CD4-positive, alpha-beta T cell (primary cell): ENCODE results near the gene NR2F1. TPM values are rescaled to one million over a fixed set of nuclear protein-coding genes. Genes with fewer than 3 reads are reported as not detected.

Source experiments
- ATAC-seq: fragments of 200-7000 bp; cut with Tn5 transposase; one replicate; pipeline ENCODE4 v1.10.0; 2022; ENCODE audit warnings: mild to moderate bottlenecking; ENCODE audit not compliant: poor library complexity
- CTCF ChIA-PET: fragments of 350-600 bp; sonication (Branson Sonifier 250); formaldehyde crosslinking; loops from one replicate; lab custom pipeline; 2021; ENCODE audit warnings: antibody characterized with exemption, inconsistent platforms; lab: Charles Lee
- POLR2A ChIA-PET: fragments of 350-600 bp; sonication (Branson Sonifier 250); formaldehyde crosslinking; loops from one replicate; lab custom pipeline; 2021; ENCODE audit warnings: antibody characterized with exemption, inconsistent platforms; lab: Charles Lee
- DNase-seq, 14 experiments: peaks; one replicate each; pipeline ENCODE4 v3.0.0-alpha.2; 2013 to 2020; ENCODE audit warnings: mixed read lengths in 2 of 14
- H3K27ac ChIP-seq, 2 donors: one replicate each; pipeline versions ENCODE4 v1.5.1 to v1.7.0; 2013; ENCODE audit warnings: low read length in 2 of 2, low read depth in 1 of 2, mild to moderate bottlenecking in 1 of 2
- H3K27me3 ChIP-seq, 2 experiments: 1 replicate in 1 of 2; 2 replicates in 1 of 2; pipeline versions ENCODE4 v1.6.1 to v1.7.0; 2013; ENCODE audit warnings: low read length in 2 of 2, control low read depth in 1 of 2, mild to moderate bottlenecking in 1 of 2, moderate library complexity in 1 of 2; ENCODE audit not compliant: insufficient read depth in 2 of 2, control insufficient read depth in 1 of 2
- H3K36me3 ChIP-seq: one replicate; pipeline ENCODE4 v1.6.1; 2013; ENCODE audit warnings: low read length, control low read depth; ENCODE audit not compliant: insufficient read depth
- H3K4me1 ChIP-seq: one replicate; pipeline ENCODE4 v1.6.1; 2013; ENCODE audit warnings: low read length, control low read depth; ENCODE audit not compliant: insufficient read depth
- H3K4me3 ChIP-seq: one replicate; pipeline ENCODE4 v1.5.1; 2013; ENCODE audit warnings: mild to moderate bottlenecking, low read length, moderate library complexity
- H3K9me3 ChIP-seq, 2 experiments: 1 replicate in 1 of 2; 2 replicates in 1 of 2; pipeline versions ENCODE4 v1.6.1 to v1.7.0; 2013; ENCODE audit warnings: low read length in 2 of 2, mild to moderate bottlenecking in 2 of 2, control low read depth in 1 of 2, moderate library complexity in 1 of 2; ENCODE audit not compliant: control insufficient read depth in 1 of 2, insufficient read depth in 1 of 2
- H3K27ac Mint-ChIP-seq: one replicate; pipeline ENCODE4 v1.8.0; 2020; ENCODE audit warnings: mixed read lengths
- H3K27me3 Mint-ChIP-seq: one replicate; pipeline ENCODE4 v1.8.0; 2021; ENCODE audit warnings: mixed read lengths
- H3K36me3 Mint-ChIP-seq: one replicate; pipeline ENCODE4 v1.8.0; 2021; ENCODE audit warnings: low read depth, mixed read lengths
- H3K4me1 Mint-ChIP-seq: one replicate; pipeline ENCODE4 v1.8.0; 2021; ENCODE audit warnings: low read depth, mixed read lengths
- H3K4me3 Mint-ChIP-seq: one replicate; pipeline ENCODE4 v1.8.0; 2020; ENCODE audit warnings: mild to moderate bottlenecking, mixed read lengths
- H3K9me3 Mint-ChIP-seq: one replicate; pipeline ENCODE4 v1.8.0; 2020; ENCODE audit warnings: mixed read lengths
- CTCF ChIP-seq: fragments of 200-600 bp; IDR thresholded peaks from one replicate; pipeline ENCODE4 v1.8.0; 2022; ENCODE audit warnings: antibody characterized with exemption, mild to moderate bottlenecking
- intact Hi-C, 2 experiments: fragments of 100-400 bp; cut with DNase I in 1 of 2; cut with micrococcal nuclease in 1 of 2; formaldehyde crosslinking; loops; one replicate each; pipeline versions ENCODE4 v1.15.1 to v1.9.0; 2023 to 2025; cut with DNase I, micrococcal nuclease
- total RNA-seq, 174 experiments: library from RNA in 2 of 174; stranded (reverse) in 2 of 174; gene quantifications; one replicate each; pipeline ENCODE4 v1.2.3 and lab custom pipeline; 2021 to 2026

NR2F1 gene
- total RNA-seq, 2 experiments from 2014 or later = not detected

- no peaks in the 10 kb centered on the region for H3K36me3 Mint-ChIP-seq
- peak; percentile 48 for TF ChIP-seq CTCF
- no peaks in the 10 kb centered on the region for H3K36me3 ChIP-seq
- H3K27ac Mint-ChIP-seq = no peak overlapping the region
- H3K27ac ChIP-seq = no peak overlapping the region
- ATAC-seq (peak; percentile 76), DNase-seq (peak in 4 of 14 experiments; percentile 32 to 71 (median 62))
- POLR2A ChIA-PET = interaction anchor here (0.6 to 1.0 kb wide), 2 partner anchors 11 to 13 kb away, joined by 3 to 5 read pairs; no protein-coding TSS in a partner anchor
- H3K4me1 Mint-ChIP-seq = peaks cover 26% of the 10 kb centered on the region
- CTCF ChIA-PET = interaction anchor here (1.1 to 1.5 kb wide), 3 partner anchors 12 to 194 kb away, joined by 3 to 11 read pairs (median 4); no protein-coding TSS in a partner anchor
- no peaks in the 10 kb centered on the region for H3K9me3 Mint-ChIP-seq
- H3K9me3 ChIP-seq = peaks cover 14 to 18% of the 10 kb centered on the region in 2 experiments
- H3K27me3 Mint-ChIP-seq = peaks cover 83% of the 10 kb centered on the region
- H3K4me3 Mint-ChIP-seq = no peak overlapping the region
- intact Hi-C loops = loop anchor here in 1 of 2 experiments (2.0 kb wide), 1 partner anchor 193 kb away; no protein-coding TSS in a partner anchor
- no peak overlapping the region for H3K4me3 ChIP-seq
- H3K4me1 ChIP-seq = peaks cover 18% of the 10 kb centered on the region
- H3K27me3 ChIP-seq = peaks cover 68 to 99% of the 10 kb centered on the region in 2 experiments
Observed at GRCh38 chr5:93607367-93608258, 24.6 kb downstream of the NR2F1 start.

- peaks cover 95% of the 10 kb centered on the region for H3K27me3 Mint-ChIP-seq
- H3K4me3 ChIP-seq = no peak overlapping the region
- no peaks in the 10 kb centered on the region for H3K36me3 Mint-ChIP-seq
- H3K9me3 Mint-ChIP-seq = no peaks in the 10 kb centered on the region
- CTCF ChIA-PET = no interaction called here
- peaks cover 26% of the 10 kb centered on the region for H3K4me1 Mint-ChIP-seq
- H3K27ac ChIP-seq = no peak overlapping the region
- POLR2A ChIA-PET = interaction anchor here (1.0 kb wide), 1 partner anchor 9 kb away, joined by 3 read pairs; no protein-coding TSS in a partner anchor
- H3K27me3 ChIP-seq = peaks cover 63 to 99% of the 10 kb centered on the region in 2 experiments
- H3K4me3 Mint-ChIP-seq = no peak overlapping the region
- ATAC-seq (no peak), DNase-seq (no peak)
- intact Hi-C loops = no loop called here
- no peak overlapping the region for H3K27ac Mint-ChIP-seq
- no peak for TF ChIP-seq CTCF
- H3K4me1 ChIP-seq = peaks cover 14% of the 10 kb centered on the region
- no peaks in the 10 kb centered on the region for H3K36me3 ChIP-seq
- H3K9me3 ChIP-seq = peaks cover 10 to 12% of the 10 kb centered on the region in 2 experiments
Observed at GRCh38 chr5:93608855-93609254, 25.8 kb downstream of the NR2F1 start.

- H3K27ac ChIP-seq = no peak overlapping the region
- peaks cover 5 to 12% of the 10 kb centered on the region in 2 experiments for H3K9me3 ChIP-seq
- H3K36me3 ChIP-seq = no peaks in the 10 kb centered on the region
- H3K27ac Mint-ChIP-seq = no peak overlapping the region
- peaks cover 99% of the 10 kb centered on the region for H3K27me3 Mint-ChIP-seq
- H3K4me3 ChIP-seq = no peak overlapping the region
- TF ChIP-seq CTCF = no peak
- DNase-seq (no peak), ATAC-seq (no peak)
- ChIA-PET POLR2A (no interaction called here), CTCF (no interaction called here)
- H3K9me3 Mint-ChIP-seq = no peaks in the 10 kb centered on the region
- intact Hi-C loops = loop anchor here in 1 of 2 experiments (10.0 kb wide), 1 partner anchor 505 kb away; a partner anchor contains a TSS
- H3K4me3 Mint-ChIP-seq = no peak overlapping the region
- peaks cover 10% of the 10 kb centered on the region for H3K4me1 ChIP-seq
- no peaks in the 10 kb centered on the region for H3K36me3 Mint-ChIP-seq
- peaks cover 24% of the 10 kb centered on the region for H3K4me1 Mint-ChIP-seq
- peaks cover 64 to 96% of the 10 kb centered on the region in 2 experiments for H3K27me3 ChIP-seq
Observed at GRCh38 chr5:93609762-93610161, 26.7 kb downstream of the NR2F1 start.
